GM19035 (cell line): ENCODE data around the gene MIX23.
A peak's percentile ranks its signal among the peaks of the same experiment; 100 is the strongest.
"Not testable (repeated sequence)": the region's sequence is repeated elsewhere in the genome, so short reads cannot be mapped to it uniquely, and the experiment has no call there.

Source experiments
- ATAC-seq: cut with Tn5 transposase; IDR thresholded peaks from one replicate; pipeline ENCODE4 v1.9.1; 2021; ENCODE audit not compliant: unreplicated experiment

The MIX23 gene

GRCh38 chr3:122392868-122393844, 10.1 kb upstream of the MIX23 start:
- no peak for ATAC-seq

GRCh38 chr3:122391681-122392446, 8.8 kb upstream of the MIX23 start:
- no peak for ATAC-seq

- ATAC-seq, result no peak
These were observed 7.6 kb upstream of the MIX23 start for GRCh38 chr3:122390665-122391064.

- no peak for ATAC-seq
These were observed 6.9 kb upstream of the MIX23 start for GRCh38 chr3:122389892-122390291.

- no peak for ATAC-seq
These were observed 6.2 kb upstream of the MIX23 start for GRCh38 chr3:122389197-122389596.

GRCh38 chr3:122387709-122388108, 4.7 kb upstream of the MIX23 start:
- no peak for ATAC-seq

- ATAC-seq, result peak; percentile 94
These were observed 1.0 kb upstream of the MIX23 start, which contains the start of gene FAM162A for GRCh38 chr3:122383771-122384697. Gene FAM162A (plus strand): TSS chr3:122384182. CDS start chr3:122384266, 84 bp downstream.

- no peak for ATAC-seq
These were observed 5.1 kb downstream of the MIX23 start for GRCh38 chr3:122377975-122378374.

GRCh38 chr3:122374034-122374433, 9.0 kb downstream of the MIX23 start:
- ATAC-seq, result no peak

GRCh38 chr3:122366379-122366749, 16.7 kb downstream of the MIX23 start:
- ATAC-seq, result no peak

GRCh38 chr3:122365582-122366378, 17.3 kb downstream of the MIX23 start:
- ATAC-seq, result not testable (repeated sequence)

- ATAC-seq, result no peak
These were observed 18.0 kb downstream of the MIX23 start for GRCh38 chr3:122365073-122365472.

GRCh38 chr3:122364490-122364889, 18.5 kb downstream of the MIX23 start:
- no peak for ATAC-seq

GRCh38 chr3:122362026-122362425, 21.0 kb downstream of the MIX23 start:
- ATAC-seq, result no peak

- ATAC-seq, result no peak
These were observed 24.4 kb downstream of the MIX23 start for GRCh38 chr3:122358703-122359032.

- ATAC-seq, result no peak
These were observed 25.0 kb downstream of the MIX23 start for GRCh38 chr3:122357828-122358702.

- ATAC-seq, result no peak
These were observed 26.6 kb downstream of the MIX23 start for GRCh38 chr3:122356402-122356801.

GRCh38 chr3:122355612-122356011, 27.4 kb downstream of the MIX23 start:
- no peak for ATAC-seq

- ATAC-seq, result no peak
These were observed 29.1 kb downstream of the MIX23 start for GRCh38 chr3:122353893-122354401.
